ENCODE measurements around the gene ATF7IP. TPM values are rescaled to one million over a fixed set of nuclear protein-coding genes. Genes with fewer than 3 reads are reported as not detected.

ATF7IP gene
- total RNA-seq, 2 donors from 2014 or later: 36.2 to 44.9 TPM

GRCh38 chr12:14532152-14532551, 166.7 kb downstream of the ATF7IP start:
- Histone ChIP-seq H3K27ac (no peak overlapping the region), H3K36me3 (no peaks in the 10 kb centered on the region), H3K9ac (ENCODE audit: low read depth in 2 of 2, low read length in 2 of 2) (no peak overlapping the region), H3K9me3 (no peaks in the 10 kb centered on the region), H3K4me3 (no peak overlapping the region), H3K27me3 (no peaks in the 10 kb centered on the region), H3K4me1 (no peaks in the 10 kb centered on the region)
- TF ChIP-seq, protein P1, sequence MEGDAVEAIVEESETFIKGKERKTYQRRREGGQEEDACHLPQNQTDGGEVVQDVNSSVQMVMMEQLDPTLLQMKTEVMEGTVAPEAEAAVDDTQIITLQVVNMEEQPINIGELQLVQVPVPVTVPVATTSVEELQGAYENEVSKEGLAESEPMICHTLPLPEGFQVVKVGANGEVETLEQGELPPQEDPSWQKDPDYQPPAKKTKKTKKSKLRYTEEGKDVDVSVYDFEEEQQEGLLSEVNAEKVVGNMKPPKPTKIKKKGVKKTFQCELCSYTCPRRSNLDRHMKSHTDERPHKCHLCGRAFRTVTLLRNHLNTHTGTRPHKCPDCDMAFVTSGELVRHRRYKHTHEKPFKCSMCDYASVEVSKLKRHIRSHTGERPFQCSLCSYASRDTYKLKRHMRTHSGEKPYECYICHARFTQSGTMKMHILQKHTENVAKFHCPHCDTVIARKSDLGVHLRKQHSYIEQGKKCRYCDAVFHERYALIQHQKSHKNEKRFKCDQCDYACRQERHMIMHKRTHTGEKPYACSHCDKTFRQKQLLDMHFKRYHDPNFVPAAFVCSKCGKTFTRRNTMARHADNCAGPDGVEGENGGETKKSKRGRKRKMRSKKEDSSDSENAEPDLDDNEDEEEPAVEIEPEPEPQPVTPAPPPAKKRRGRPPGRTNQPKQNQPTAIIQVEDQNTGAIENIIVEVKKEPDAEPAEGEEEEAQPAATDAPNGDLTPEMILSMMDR (IDR thresholded peaks at IDR 0.05): no peak
- no peak for DNase-seq
- intact Hi-C loops (cut with DNase I): no loop called here

- H3K27me3 ChIP-seq: no peaks in the 10 kb centered on the region
- peaks cover 11% of the 10 kb centered on the region for H3K4me1 ChIP-seq
- TF ChIP-seq, protein P1 (IDR thresholded peaks at IDR 0.05): no peak
- no peaks in the 10 kb centered on the region for H3K9me3 ChIP-seq
- DNase-seq: no peak
- H3K9ac ChIP-seq (ENCODE audit: low read depth in 2 of 2, low read length in 2 of 2): no peak overlapping the region
- no peak overlapping the region for H3K4me3 ChIP-seq
- H3K27ac ChIP-seq: peak overlapping the region; percentile 37
- no peaks in the 10 kb centered on the region for H3K36me3 ChIP-seq
- intact Hi-C loops (cut with DNase I): no loop called here
Observed at GRCh38 chr12:14537088-14537487, 171.6 kb downstream of the ATF7IP start.

DNA sequence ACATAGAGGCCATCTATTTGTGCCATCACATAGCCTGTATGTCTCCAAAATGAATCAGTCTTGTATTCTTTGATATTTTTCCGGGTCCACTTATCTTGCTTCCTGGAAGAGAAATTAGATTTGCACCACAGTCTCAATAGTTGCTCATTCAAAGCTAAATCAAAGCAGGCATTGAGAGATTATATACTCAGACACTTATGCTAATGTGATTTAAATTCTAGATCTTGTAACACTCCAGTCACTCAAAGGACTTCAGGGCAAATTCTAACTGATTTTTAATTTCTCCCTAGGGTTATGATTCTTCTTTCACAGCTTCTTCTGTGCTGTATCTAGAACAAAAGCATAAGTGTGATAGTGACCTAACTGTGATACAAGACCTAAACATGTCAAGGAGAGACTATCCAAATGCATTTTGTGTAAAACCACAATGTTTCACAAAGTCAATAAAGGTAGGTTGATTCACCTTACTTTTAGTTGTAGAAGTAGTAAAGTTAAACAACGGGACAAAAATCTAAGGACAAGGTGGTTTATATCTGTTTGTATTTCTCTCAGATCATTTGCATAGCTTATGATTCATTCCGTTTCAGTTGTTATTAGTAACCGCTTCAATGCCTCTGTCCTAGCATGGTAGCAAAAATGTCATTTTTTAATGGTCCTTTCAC, 175.4 kb downstream of the ATF7IP start:
- no peaks in the 10 kb centered on the region for H3K27me3 ChIP-seq
- no peak overlapping the region for H3K4me3 ChIP-seq
- intact Hi-C loops (cut with DNase I): no loop called here
- no peaks in the 10 kb centered on the region for H3K36me3 ChIP-seq
- TF ChIP-seq, protein P1 (IDR thresholded peaks at IDR 0.05): no peak
- H3K4me1 ChIP-seq: peaks cover 11% of the 10 kb centered on the region
- H3K9ac ChIP-seq (ENCODE audit: low read depth in 2 of 2, low read length in 2 of 2): no peak overlapping the region
- peak overlapping the region; percentile 34 for H3K27ac ChIP-seq
- DNase-seq: no peak
- no peaks in the 10 kb centered on the region for H3K9me3 ChIP-seq

- DNase-seq: peak; percentile 56
- peak overlapping the region; percentile 59 for H3K27ac ChIP-seq
Observed at GRCh38 chr12:14545144-14546124, 180.0 kb downstream of the ATF7IP start.

DNA sequence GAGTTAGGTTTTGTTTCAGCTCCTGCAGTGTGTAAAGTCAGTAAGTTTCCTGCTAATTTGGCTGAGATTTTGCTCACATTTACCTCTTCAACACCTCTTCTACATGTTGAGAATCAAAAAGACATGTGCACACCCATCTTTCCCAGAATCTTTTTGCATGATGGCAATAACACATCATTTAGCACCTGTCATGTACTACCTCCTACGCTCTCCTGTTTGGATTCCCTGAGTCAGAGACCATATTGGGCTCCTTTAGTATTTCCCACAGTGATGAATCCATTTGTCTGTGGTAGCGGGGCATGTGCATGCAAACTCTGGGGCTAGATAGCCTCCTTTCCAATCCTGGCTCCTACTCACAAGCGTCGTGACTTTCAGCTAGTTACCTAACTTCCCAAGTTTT, 182.1 kb downstream of the ATF7IP start:
- H3K4me1 ChIP-seq: no peaks in the 10 kb centered on the region
- intact Hi-C loops (cut with DNase I): no loop called here
- H3K9ac ChIP-seq (ENCODE audit: low read depth in 2 of 2, low read length in 2 of 2): no peak overlapping the region
- no peak overlapping the region for H3K27ac ChIP-seq
- no peaks in the 10 kb centered on the region for H3K36me3 ChIP-seq
- no peak for DNase-seq
- no peaks in the 10 kb centered on the region for H3K9me3 ChIP-seq
- H3K4me3 ChIP-seq: no peak overlapping the region
- H3K27me3 ChIP-seq: no peaks in the 10 kb centered on the region
- TF ChIP-seq, protein P1 (IDR thresholded peaks at IDR 0.05): no peak

More at GRCh38 chr12:14545144-14546124, 180.0 kb downstream of the ATF7IP start:
- H3K27me3 ChIP-seq: no peaks in the 10 kb centered on the region
- no peak overlapping the region for H3K9ac ChIP-seq (ENCODE audit: low read depth in 2 of 2, low read length in 2 of 2)
- intact Hi-C loops (cut with DNase I): no loop called here
- H3K4me1 ChIP-seq: peaks cover 8% of the 10 kb centered on the region
- no peaks in the 10 kb centered on the region for H3K36me3 ChIP-seq
- H3K9me3 ChIP-seq: no peaks in the 10 kb centered on the region
- no peak overlapping the region for H3K4me3 ChIP-seq
- TF ChIP-seq, protein P1 (IDR thresholded peaks at IDR 0.05): no peak
